DLD1 (cell line): Measurements from ENCODE around the gene RBM39.
"Not testable (repeated sequence)": the region's sequence is repeated elsewhere in the genome, so short reads cannot be mapped to it uniquely, and the experiment has no call there.

ENCODE experiments used
- in situ Hi-C: cut with HindIII; loops from 2 replicates; pipeline ENCODE4 v1.10.0; 2017; ENCODE audit warnings: low sequenced_read_pairs

The RBM39 gene

GRCh38 chr20:35709259-35709658 lies 32.8 kb downstream of the RBM39 start:
- in situ Hi-C loops: no loop called here

- in situ Hi-C loops: no loop called here
Observed at GRCh38 chr20:35708502-35708901, 33.6 kb downstream of the RBM39 start.

- in situ Hi-C loops: not testable (repeated sequence)
Observed at GRCh38 chr20:35706591-35707529, 35.2 kb downstream of the RBM39 start.

- in situ Hi-C loops: not testable (repeated sequence)
Observed at GRCh38 chr20:35705894-35706293, 36.2 kb downstream of the RBM39 start.

GRCh38 chr20:35704514-35705261 lies 37.4 kb downstream of the RBM39 start:
- in situ Hi-C loops: no loop called here

GRCh38 chr20:35702824-35703695 lies 39.0 kb downstream of the RBM39 start:
- in situ Hi-C loops: no loop called here

GRCh38 chr20:35702051-35702823 lies 39.8 kb downstream of the RBM39 start:
- in situ Hi-C loops: no loop called here

- in situ Hi-C loops: no loop called here
Observed at GRCh38 chr20:35700625-35701148, 41.4 kb downstream of the RBM39 start.

- in situ Hi-C loops: no loop called here
Observed at GRCh38 chr20:35699957-35700624, 42.0 kb downstream of the RBM39 start.

- in situ Hi-C loops: no loop called here
Observed at GRCh38 chr20:35699127-35699956, 42.7 kb downstream of the RBM39 start, which contains the start of the genes NFS1 and ROMO1. NFS1 (minus strand) TSS chr20:35699352; CDS start chr20:35699288, 64 bp downstream. ROMO1 (plus strand) TSS chr20:35699405; CDS start chr20:35699633, 228 bp downstream.

- in situ Hi-C loops: no loop called here
Observed at GRCh38 chr20:35698298-35699126, 43.5 kb downstream of the RBM39 start.

GRCh38 chr20:35697696-35698297 lies 44.3 kb downstream of the RBM39 start:
- in situ Hi-C loops: no loop called here

- in situ Hi-C loops: no loop called here
Observed at GRCh38 chr20:35695978-35696377, 46.1 kb downstream of the RBM39 start.

- in situ Hi-C loops: no loop called here
Observed at GRCh38 chr20:35695245-35695749, 46.8 kb downstream of the RBM39 start.

GRCh38 chr20:35690265-35690664 lies 51.8 kb downstream of the RBM39 start:
- in situ Hi-C loops: no loop called here

- in situ Hi-C loops: not testable (repeated sequence)
Observed at GRCh38 chr20:35686872-35687271, 55.2 kb downstream of the RBM39 start.

- in situ Hi-C loops: not testable (repeated sequence)
Observed at GRCh38 chr20:35685368-35685767, 56.7 kb downstream of the RBM39 start.
